H54 (cell line): ENCODE measurements around the gene FHDC1.

ENCODE experiments used
- DNase-seq: peaks from one replicate; pipeline ENCODE4 v3.0.0; 2011; ENCODE audit warnings: low spot score, mixed read lengths; ENCODE audit not compliant: insufficient read length
- FAIRE-seq: peaks from 3 replicates; lab custom pipeline; 2011; peaks lifted over from hg19 to GRCh38; lab: Jason Lieb, UNC
- POLR2A ChIP-seq: IDR thresholded peaks from 2 replicates; pipeline ENCODE4 v1.6.1; 2011; ENCODE audit warnings: low read depth, mild to moderate bottlenecking, low read length

FHDC1 gene

DNA sequence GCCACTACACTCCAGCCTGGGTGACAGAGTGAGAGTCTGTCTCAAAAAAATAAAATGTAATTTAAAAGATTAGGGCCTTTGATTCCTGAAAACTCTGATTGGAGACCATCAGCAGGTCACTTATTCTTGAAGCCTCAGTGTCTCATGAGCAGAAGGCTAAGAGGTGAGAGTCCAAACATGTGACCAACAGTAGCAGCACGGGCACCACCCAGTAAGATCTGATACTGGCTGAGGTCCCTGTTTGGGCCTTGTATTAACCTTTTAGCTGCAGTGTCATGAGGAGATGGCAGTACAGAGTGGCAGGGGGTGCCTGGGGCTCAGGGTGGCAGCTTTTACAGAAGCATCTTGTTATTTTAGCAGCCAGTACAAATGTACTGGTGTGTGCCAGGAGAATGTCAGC lies 89.3 kb downstream of the FHDC1 start:
- FAIRE-seq = no peak
- no peak for TF ChIP-seq POLR2A

GRCh38 chr4:153026591-153027346 lies 90.6 kb downstream of the FHDC1 start:
- no peak for TF ChIP-seq POLR2A
- DNase-seq (no peak), FAIRE-seq (no peak)

More for the DNA sequence above, 89.3 kb downstream of the FHDC1 start:
- DNase-seq = no peak

- FAIRE-seq (no peak), DNase-seq (no peak)
- no peak for TF ChIP-seq POLR2A
These were observed 91.7 kb downstream of the FHDC1 start for GRCh38 chr4:153027866-153028265.

GRCh38 chr4:153028535-153028934 lies 92.4 kb downstream of the FHDC1 start:
- FAIRE-seq (no peak), DNase-seq (no peak)
- TF ChIP-seq POLR2A = no peak
